ENCODE data around the gene MFAP4. TPM values are rescaled to one million over a fixed set of nuclear protein-coding genes. Genes with fewer than 3 reads are reported as not detected.

MFAP4 gene
- total and polyA plus RNA-seq, 5 donors from 2014 or later, result not detected

DNA sequence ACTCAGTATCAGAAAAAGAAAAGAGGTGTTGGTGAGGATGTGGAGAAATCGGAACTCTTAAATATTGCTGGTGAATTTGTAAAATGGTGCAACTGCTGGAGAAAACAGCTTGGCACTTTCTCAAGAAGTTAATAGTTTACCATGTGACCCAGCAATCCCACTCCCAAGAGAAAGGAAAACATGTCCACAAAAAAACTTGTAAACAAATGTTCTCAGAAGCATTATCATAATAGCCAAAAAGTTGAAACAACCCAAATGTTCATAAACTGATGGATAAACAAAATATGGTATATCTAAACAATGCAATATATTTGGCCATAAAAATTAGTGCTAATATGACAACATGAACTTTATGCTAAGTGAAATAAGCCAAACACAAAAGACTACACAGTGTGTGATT is 11.3 kb downstream of the MFAP4 start:
- Mint-ChIP-seq H3K4me3 (peak overlapping the region in 2 of 4 donors; percentile 48 to 63), H3K9me3 (no peaks in the 10 kb centered on the region), H3K36me3 (peaks cover 15% of the 10 kb centered on the region), H3K27me3 (no peaks in the 10 kb centered on the region), H3K4me1 (peaks cover 6 to 40% (median 15%) of the 10 kb centered on the region in 4 donors), H3K27ac (no peak overlapping the region)
- H3K4me3 ChIP-seq (ENCODE audit: low read depth, low read length), result no peak overlapping the region
- DNase-seq, result no peak
- ATAC-seq (ENCODE audit: low read depth in 2 of 2), result no peak
- peaks cover 7% of the 10 kb centered on the region for H3K36me3 ChIP-seq (ENCODE audit: control insufficient read depth, insufficient read depth, low read length)
- no peaks in the 10 kb centered on the region for H3K27me3 ChIP-seq (ENCODE audit: control insufficient read depth, insufficient read depth, low read length)
- H3K9me3 ChIP-seq (ENCODE audit: control insufficient read depth in 2 of 2, low read length in 2 of 2), result no peaks in the 10 kb centered on the region
- H3K4me1 ChIP-seq (ENCODE audit: control insufficient read depth, insufficient read depth, low read length, poor library complexity, severe bottlenecking), result peaks cover 33% of the 10 kb centered on the region
- no peak overlapping the region for H3K27ac ChIP-seq (ENCODE audit: insufficient read depth, low read length, poor library complexity, severe bottlenecking)

DNA sequence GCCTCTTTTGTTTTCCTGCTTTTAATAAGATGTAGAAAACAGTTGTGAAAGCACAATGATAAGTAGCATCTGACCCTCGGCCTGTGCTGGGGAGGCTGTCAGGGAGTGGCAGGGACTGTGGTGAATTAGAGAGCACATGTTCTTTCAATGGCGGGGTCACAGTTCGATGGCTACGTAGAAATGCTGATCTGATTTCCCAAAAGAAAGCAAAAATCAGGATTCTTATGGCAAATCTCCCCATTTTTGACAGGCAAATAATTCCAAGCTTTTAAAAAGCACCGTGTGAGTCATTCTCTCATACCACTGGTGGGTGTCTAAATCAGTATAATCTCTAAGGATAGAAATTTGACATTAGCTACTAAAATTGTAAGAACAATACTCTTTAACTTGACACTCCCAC is 12.9 kb downstream of the MFAP4 start:
- Histone ChIP-seq H3K27ac (ENCODE audit: insufficient read depth, low read length, poor library complexity, severe bottlenecking) (no peak overlapping the region), H3K4me1 (ENCODE audit: control insufficient read depth, insufficient read depth, low read length, poor library complexity, severe bottlenecking) (peaks cover 49% of the 10 kb centered on the region), H3K4me3 (ENCODE audit: low read depth, low read length) (no peak overlapping the region), H3K27me3 (ENCODE audit: control insufficient read depth, insufficient read depth, low read length) (no peaks in the 10 kb centered on the region), H3K9me3 (ENCODE audit: control insufficient read depth in 2 of 2, low read length in 2 of 2) (no peaks in the 10 kb centered on the region), H3K36me3 (ENCODE audit: control insufficient read depth, insufficient read depth, low read length) (no peaks in the 10 kb centered on the region)
- Mint-ChIP-seq H3K27me3 (no peaks in the 10 kb centered on the region), H3K9me3 (peaks cover 0 to 1% (median 0%) of the 10 kb centered on the region in 7 donors), H3K4me1 (peaks cover 12 to 53% (median 20%) of the 10 kb centered on the region in 4 donors), H3K4me3 (peak overlapping the region in 1 of 4 donors; percentile 71), H3K27ac (no peak overlapping the region), H3K36me3 (peaks cover 8% of the 10 kb centered on the region)
- ATAC-seq (ENCODE audit: low read depth in 2 of 2) (no peak), DNase-seq (no peak)

DNA sequence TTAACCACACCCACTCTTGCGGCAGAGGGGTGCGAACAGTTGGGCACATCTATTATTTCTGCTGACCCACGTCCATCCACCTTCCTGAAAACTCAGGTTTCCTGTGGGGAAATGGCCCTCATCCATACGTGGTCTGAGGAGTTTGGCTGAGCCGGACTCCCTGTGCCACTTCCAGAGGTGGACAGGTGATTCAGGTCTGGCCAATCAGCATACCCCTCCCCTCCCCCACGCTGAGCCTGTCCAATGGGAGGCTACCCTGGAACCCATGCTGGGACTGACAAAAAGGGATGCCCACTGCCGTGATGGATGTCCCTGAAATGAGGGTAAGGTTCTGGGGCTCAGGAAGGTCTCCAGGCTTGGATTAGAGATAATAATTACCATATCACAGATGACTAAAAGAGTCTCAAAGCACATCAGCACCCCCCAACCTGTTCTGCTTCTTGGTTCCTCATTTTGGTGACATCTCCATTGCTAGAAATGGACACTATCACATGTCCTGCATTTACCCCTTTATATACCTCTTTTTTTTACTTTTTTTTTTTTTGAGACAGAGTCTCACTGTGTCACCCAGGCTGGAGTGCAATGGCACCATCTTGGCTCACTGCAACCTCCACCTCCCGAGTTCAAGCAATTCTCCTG is 14.0 kb downstream of the MFAP4 start:
- peaks cover 47% of the 10 kb centered on the region for H3K4me1 ChIP-seq (ENCODE audit: control insufficient read depth, insufficient read depth, low read length, poor library complexity, severe bottlenecking)
- H3K27ac ChIP-seq (ENCODE audit: insufficient read depth, low read length, poor library complexity, severe bottlenecking), result no peak overlapping the region
- Mint-ChIP-seq H3K27ac (peak overlapping the region in 1 of 3 donors; percentile 56), H3K9me3 (peaks cover 0 to 1% (median 0%) of the 10 kb centered on the region in 7 donors), H3K36me3 (peaks cover 12% of the 10 kb centered on the region), H3K27me3 (no peaks in the 10 kb centered on the region), H3K4me1 (peaks cover 17 to 54% (median 25%) of the 10 kb centered on the region in 4 donors), H3K4me3 (no peak overlapping the region)
- H3K36me3 ChIP-seq (ENCODE audit: control insufficient read depth, insufficient read depth, low read length), result no peaks in the 10 kb centered on the region
- H3K9me3 ChIP-seq (ENCODE audit: control insufficient read depth in 2 of 2, low read length in 2 of 2), result no peaks in the 10 kb centered on the region
- ATAC-seq (ENCODE audit: low read depth in 2 of 2) (no peak), DNase-seq (no peak)
- H3K4me3 ChIP-seq (ENCODE audit: low read depth, low read length), result no peak overlapping the region
- H3K27me3 ChIP-seq (ENCODE audit: control insufficient read depth, insufficient read depth, low read length), result no peaks in the 10 kb centered on the region

DNA sequence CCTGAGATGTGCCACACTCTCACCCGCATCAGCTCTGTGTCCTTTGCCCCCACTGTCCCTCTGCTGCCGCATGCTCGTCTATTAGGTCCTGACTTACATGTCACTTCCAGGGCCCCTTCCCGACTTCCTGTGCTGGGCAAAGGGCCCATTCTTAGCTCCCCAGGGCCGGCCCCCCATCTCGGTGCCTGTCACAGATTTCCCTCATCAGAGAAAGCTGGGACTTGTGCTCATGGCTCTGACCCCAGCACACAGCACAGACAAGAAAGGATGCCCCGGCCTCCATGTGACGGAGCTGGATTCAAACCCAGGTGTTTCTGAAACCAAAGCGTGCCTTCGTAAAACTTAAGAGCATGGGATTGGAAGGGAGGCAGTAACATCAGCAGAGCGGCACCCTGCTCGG is 14.6 kb downstream of the MFAP4 start:
- Mint-ChIP-seq H3K27ac (no peak overlapping the region), H3K36me3 (peaks cover 12% of the 10 kb centered on the region), H3K4me3 (peak overlapping the region in 1 of 4 donors; percentile 38), H3K9me3 (peaks cover 0 to 1% (median 0%) of the 10 kb centered on the region in 7 donors), H3K4me1 (peaks cover 17 to 52% (median 27%) of the 10 kb centered on the region in 4 donors), H3K27me3 (no peaks in the 10 kb centered on the region)
- H3K27me3 ChIP-seq (ENCODE audit: control insufficient read depth, insufficient read depth, low read length), result no peaks in the 10 kb centered on the region
- no peak for ATAC-seq (ENCODE audit: low read depth in 2 of 2)
- no peaks in the 10 kb centered on the region for H3K9me3 ChIP-seq (ENCODE audit: control insufficient read depth in 2 of 2, low read length in 2 of 2)
- no peak overlapping the region for H3K4me3 ChIP-seq (ENCODE audit: low read depth, low read length)
- no peak overlapping the region for H3K27ac ChIP-seq (ENCODE audit: insufficient read depth, low read length, poor library complexity, severe bottlenecking)
- H3K4me1 ChIP-seq (ENCODE audit: control insufficient read depth, insufficient read depth, low read length, poor library complexity, severe bottlenecking), result peaks cover 46% of the 10 kb centered on the region
- no peak for DNase-seq
- no peaks in the 10 kb centered on the region for H3K36me3 ChIP-seq (ENCODE audit: control insufficient read depth, insufficient read depth, low read length)

DNA sequence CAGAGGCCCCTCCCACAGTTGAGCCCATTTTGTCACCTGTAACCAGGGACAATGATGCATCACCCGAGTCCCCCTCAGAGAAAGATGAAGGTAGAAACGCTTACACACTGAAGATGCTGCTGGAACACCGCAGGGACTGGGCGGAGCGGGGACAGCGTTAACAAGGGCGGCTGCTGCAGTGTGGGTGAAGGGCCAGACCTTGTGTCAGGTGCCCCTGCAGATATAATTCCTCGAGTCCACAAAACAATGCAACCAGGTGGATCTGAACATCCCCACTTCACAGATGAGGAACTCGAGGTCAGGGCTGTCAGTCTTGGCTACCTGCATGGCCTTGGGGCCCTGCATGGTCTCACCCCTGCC is 15.0 kb downstream of the MFAP4 start:
- H3K4me1 ChIP-seq (ENCODE audit: control insufficient read depth, insufficient read depth, low read length, poor library complexity, severe bottlenecking), result peaks cover 41% of the 10 kb centered on the region
- Mint-ChIP-seq H3K27me3 (no peaks in the 10 kb centered on the region), H3K9me3 (peaks cover 0 to 1% (median 0%) of the 10 kb centered on the region in 7 donors), H3K4me3 (peak overlapping the region in 1 of 4 donors; percentile 73), H3K4me1 (peaks cover 14 to 47% (median 26%) of the 10 kb centered on the region in 4 donors), H3K27ac (no peak overlapping the region), H3K36me3 (peaks cover 12% of the 10 kb centered on the region)
- ATAC-seq (ENCODE audit: low read depth in 2 of 2) (no peak), DNase-seq (no peak)
- H3K9me3 ChIP-seq (ENCODE audit: control insufficient read depth in 2 of 2, low read length in 2 of 2), result no peaks in the 10 kb centered on the region
- no peak overlapping the region for H3K4me3 ChIP-seq (ENCODE audit: low read depth, low read length)
- no peak overlapping the region for H3K27ac ChIP-seq (ENCODE audit: insufficient read depth, low read length, poor library complexity, severe bottlenecking)
- H3K27me3 ChIP-seq (ENCODE audit: control insufficient read depth, insufficient read depth, low read length), result no peaks in the 10 kb centered on the region
- no peaks in the 10 kb centered on the region for H3K36me3 ChIP-seq (ENCODE audit: control insufficient read depth, insufficient read depth, low read length)

DNA sequence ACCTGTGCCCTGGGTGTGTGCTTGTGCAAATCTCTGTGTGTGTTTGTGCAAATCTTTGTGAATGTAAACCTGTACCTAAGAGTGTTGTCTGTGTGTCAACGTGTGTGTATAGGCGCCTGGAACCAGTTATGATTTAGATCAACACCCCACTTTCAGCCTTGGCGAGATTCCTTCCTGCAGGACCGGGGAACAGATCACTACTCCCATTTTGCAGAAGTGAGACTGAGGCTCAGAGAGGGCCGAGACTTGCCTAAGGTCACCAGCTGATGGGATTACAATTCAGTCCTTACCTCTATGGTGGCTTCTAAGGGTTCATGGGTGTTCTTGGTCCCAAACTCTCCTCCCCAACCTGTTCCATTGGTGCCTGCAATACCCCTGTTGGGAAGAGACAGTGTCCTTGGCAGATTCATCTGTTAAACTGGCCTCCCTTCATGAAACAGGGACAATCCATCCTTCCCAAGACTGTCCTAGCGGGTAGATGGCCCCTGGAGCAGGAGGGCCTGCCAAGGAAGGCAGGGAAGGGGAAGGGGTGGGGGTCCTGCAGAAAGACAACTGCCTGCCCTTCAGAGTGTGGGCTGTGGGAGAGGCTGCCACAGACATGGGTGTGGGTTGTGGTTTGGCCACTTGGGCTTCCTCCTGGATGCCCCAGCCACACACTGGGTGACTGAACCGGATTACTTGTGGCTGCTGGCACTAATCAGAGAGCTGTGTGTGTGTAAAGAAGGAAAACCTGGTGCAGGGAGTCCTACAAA is 15.6 kb downstream of the MFAP4 start:
- peaks cover 12% of the 10 kb centered on the region for H3K36me3 Mint-ChIP-seq
- Histone ChIP-seq H3K36me3 (ENCODE audit: control insufficient read depth, insufficient read depth, low read length) (no peaks in the 10 kb centered on the region), H3K4me3 (ENCODE audit: low read depth, low read length) (no peak overlapping the region), H3K27ac (ENCODE audit: insufficient read depth, low read length, poor library complexity, severe bottlenecking) (no peak overlapping the region), H3K27me3 (ENCODE audit: control insufficient read depth, insufficient read depth, low read length) (no peaks in the 10 kb centered on the region), H3K9me3 (ENCODE audit: control insufficient read depth in 2 of 2, low read length in 2 of 2) (no peaks in the 10 kb centered on the region), H3K4me1 (ENCODE audit: control insufficient read depth, insufficient read depth, low read length, poor library complexity, severe bottlenecking) (peaks cover 37% of the 10 kb centered on the region)
- ATAC-seq (ENCODE audit: low read depth in 2 of 2), result peak in 1 of 2 donors; percentile 22
- peaks cover 0 to 1% (median 0%) of the 10 kb centered on the region in 7 donors for H3K9me3 Mint-ChIP-seq
- no peaks in the 10 kb centered on the region for H3K27me3 Mint-ChIP-seq
- H3K27ac Mint-ChIP-seq, result peak overlapping the region in 1 of 3 donors; percentile 93
- DNase-seq, result no peak
- peak overlapping the region in 1 of 4 donors; percentile 73 for H3K4me3 Mint-ChIP-seq
- peaks cover 11 to 49% (median 22%) of the 10 kb centered on the region in 4 donors for H3K4me1 Mint-ChIP-seq

DNA sequence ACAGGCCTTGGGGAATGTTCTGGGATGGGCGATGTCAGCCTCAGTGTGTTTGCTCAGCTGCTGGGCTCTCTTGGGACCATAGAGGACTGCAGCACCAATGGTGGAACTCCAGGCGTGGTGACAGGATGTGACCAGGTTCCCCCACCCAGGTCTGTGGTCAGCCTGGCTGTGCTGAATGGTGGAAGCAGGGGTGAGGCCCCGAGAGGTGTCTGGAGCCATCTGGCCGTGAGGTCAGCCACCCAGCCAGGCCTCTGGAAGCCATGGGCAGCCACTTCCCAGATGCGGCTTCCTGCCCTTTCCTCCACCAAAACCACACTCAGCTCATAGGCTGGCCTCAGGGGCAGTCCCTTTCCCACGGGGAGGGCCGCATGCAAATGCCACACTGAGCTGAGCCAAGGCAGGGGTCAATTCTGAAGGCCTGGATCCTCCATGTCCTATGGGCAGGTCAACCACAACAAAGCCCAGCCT is 16.5 kb downstream of the MFAP4 start:
- H3K27ac Mint-ChIP-seq, result peak overlapping the region; percentile 91 to 96 (median 93)
- H3K4me1 Mint-ChIP-seq, result peaks cover 11 to 43% (median 19%) of the 10 kb centered on the region in 4 donors
- peaks cover 37% of the 10 kb centered on the region for H3K4me1 ChIP-seq (ENCODE audit: control insufficient read depth, insufficient read depth, low read length, poor library complexity, severe bottlenecking)
- no peaks in the 10 kb centered on the region for H3K9me3 ChIP-seq (ENCODE audit: control insufficient read depth in 2 of 2, low read length in 2 of 2)
- peak; percentile 7 to 16 for ATAC-seq (ENCODE audit: low read depth in 2 of 2)
- H3K4me3 ChIP-seq (ENCODE audit: low read depth, low read length), result peak overlapping the region; percentile 48
- peaks cover 12% of the 10 kb centered on the region for H3K36me3 Mint-ChIP-seq
- peak overlapping the region in 2 of 4 donors; percentile 79 to 84 for H3K4me3 Mint-ChIP-seq
- peak in 1 of 3 donors; percentile 49 for DNase-seq
- peaks cover 0 to 4% (median 0%) of the 10 kb centered on the region in 7 donors for H3K9me3 Mint-ChIP-seq
- H3K27me3 ChIP-seq (ENCODE audit: control insufficient read depth, insufficient read depth, low read length), result no peaks in the 10 kb centered on the region
- peak overlapping the region; percentile 30 for H3K27ac ChIP-seq (ENCODE audit: insufficient read depth, low read length, poor library complexity, severe bottlenecking)
- no peaks in the 10 kb centered on the region for H3K36me3 ChIP-seq (ENCODE audit: control insufficient read depth, insufficient read depth, low read length)
- H3K27me3 Mint-ChIP-seq, result no peaks in the 10 kb centered on the region

Data from CD4-positive, CD25-positive, alpha-beta regulatory T cell (primary cell).